T-helper 1 cell treated with Interleukin-12 subunit alpha and Interleukin-12 subunit beta and Interleukin-4 antibody, amounts not matched to agents 30 μg/mL and 1 μg/mL, for 36 hours (primary cell): Measurements from ENCODE around the gene FLOT1.
"Not testable (repeated sequence)": the region's sequence is repeated elsewhere in the genome, so short reads cannot be mapped to it uniquely, and the experiment has no call there.

Source experiments
- H3K27ac Mint-ChIP-seq: one replicate; pipeline ENCODE4 v1.8.0; 2021; ENCODE audit warnings: mild to moderate bottlenecking, mixed read lengths
- H3K27me3 Mint-ChIP-seq: one replicate; pipeline ENCODE4 v1.8.0; 2021; ENCODE audit warnings: low read depth, mixed read lengths
- H3K36me3 Mint-ChIP-seq: one replicate; pipeline ENCODE4 v1.8.0; 2021; ENCODE audit warnings: low read depth, mixed read lengths
- H3K4me1 Mint-ChIP-seq: one replicate; pipeline ENCODE4 v1.8.0; 2021; ENCODE audit warnings: low read depth, mixed read lengths
- H3K4me3 Mint-ChIP-seq: one replicate; pipeline ENCODE4 v1.8.0; 2021; ENCODE audit warnings: mild to moderate bottlenecking, moderate library complexity, mixed read lengths
- H3K9me3 Mint-ChIP-seq: one replicate; pipeline ENCODE4 v1.8.0; 2021; ENCODE audit warnings: mixed read lengths

Gene FLOT1

DNA sequence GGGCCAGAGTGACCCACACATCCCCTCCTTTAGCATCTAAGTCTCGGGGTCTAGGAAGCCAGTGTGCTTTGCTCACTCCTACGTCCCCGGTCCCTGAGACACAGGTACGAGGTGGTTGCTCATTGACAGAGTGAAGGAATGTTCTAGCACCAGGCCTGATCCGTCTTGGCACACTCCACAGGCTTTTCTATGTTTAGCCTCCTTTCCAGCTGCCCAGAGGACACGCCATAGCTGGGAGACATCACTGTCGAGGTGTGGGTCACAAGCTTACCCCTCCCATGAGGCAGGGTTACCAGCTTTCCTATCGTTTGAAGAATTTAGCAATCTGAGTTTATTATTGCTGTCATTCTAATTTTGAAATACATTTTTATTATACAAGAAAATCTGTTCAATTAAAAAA is 32.2 kb upstream of the FLOT1 start:
- no peaks in the 10 kb centered on the region for H3K9me3 Mint-ChIP-seq
- peaks cover 4% of the 10 kb centered on the region for H3K36me3 Mint-ChIP-seq
- H3K4me1 Mint-ChIP-seq: peaks cover 47% of the 10 kb centered on the region
- H3K27ac Mint-ChIP-seq: no peak overlapping the region
- no peaks in the 10 kb centered on the region for H3K27me3 Mint-ChIP-seq
- no peak overlapping the region for H3K4me3 Mint-ChIP-seq

DNA sequence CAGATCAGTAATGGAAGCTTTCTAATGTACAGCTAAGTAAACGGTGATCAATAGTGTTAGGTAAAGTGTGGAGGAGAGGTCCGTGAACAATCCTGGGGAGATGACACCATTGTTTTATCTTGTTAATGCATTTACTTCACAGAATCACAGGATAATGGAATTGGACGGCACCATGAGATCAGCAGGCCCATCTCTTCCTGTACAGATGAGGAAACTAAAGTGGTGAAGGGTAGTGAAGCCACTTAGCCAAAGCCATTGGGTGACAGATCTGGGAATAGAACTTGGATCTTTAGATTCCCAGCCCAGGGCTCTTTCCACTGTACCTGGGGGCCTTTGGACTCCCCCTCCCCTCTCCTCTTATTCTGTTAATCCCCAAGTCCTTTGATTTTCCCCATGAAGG is 28.1 kb upstream of the FLOT1 start:
- no peak overlapping the region for H3K4me3 Mint-ChIP-seq
- no peak overlapping the region for H3K27ac Mint-ChIP-seq
- no peaks in the 10 kb centered on the region for H3K27me3 Mint-ChIP-seq
- H3K4me1 Mint-ChIP-seq: peaks cover 57% of the 10 kb centered on the region
- peaks cover 4% of the 10 kb centered on the region for H3K36me3 Mint-ChIP-seq
- no peaks in the 10 kb centered on the region for H3K9me3 Mint-ChIP-seq

- Mint-ChIP-seq H3K9me3 (no peaks in the 10 kb centered on the region), H3K27ac (peak overlapping the region; percentile 87), H3K36me3 (peaks cover 4% of the 10 kb centered on the region), H3K4me1 (peaks cover 58% of the 10 kb centered on the region), H3K4me3 (peak overlapping the region; percentile 65), H3K27me3 (no peaks in the 10 kb centered on the region)
These were observed 27.5 kb upstream of the FLOT1 start for GRCh38 chr6:30769853-30770524.

DNA sequence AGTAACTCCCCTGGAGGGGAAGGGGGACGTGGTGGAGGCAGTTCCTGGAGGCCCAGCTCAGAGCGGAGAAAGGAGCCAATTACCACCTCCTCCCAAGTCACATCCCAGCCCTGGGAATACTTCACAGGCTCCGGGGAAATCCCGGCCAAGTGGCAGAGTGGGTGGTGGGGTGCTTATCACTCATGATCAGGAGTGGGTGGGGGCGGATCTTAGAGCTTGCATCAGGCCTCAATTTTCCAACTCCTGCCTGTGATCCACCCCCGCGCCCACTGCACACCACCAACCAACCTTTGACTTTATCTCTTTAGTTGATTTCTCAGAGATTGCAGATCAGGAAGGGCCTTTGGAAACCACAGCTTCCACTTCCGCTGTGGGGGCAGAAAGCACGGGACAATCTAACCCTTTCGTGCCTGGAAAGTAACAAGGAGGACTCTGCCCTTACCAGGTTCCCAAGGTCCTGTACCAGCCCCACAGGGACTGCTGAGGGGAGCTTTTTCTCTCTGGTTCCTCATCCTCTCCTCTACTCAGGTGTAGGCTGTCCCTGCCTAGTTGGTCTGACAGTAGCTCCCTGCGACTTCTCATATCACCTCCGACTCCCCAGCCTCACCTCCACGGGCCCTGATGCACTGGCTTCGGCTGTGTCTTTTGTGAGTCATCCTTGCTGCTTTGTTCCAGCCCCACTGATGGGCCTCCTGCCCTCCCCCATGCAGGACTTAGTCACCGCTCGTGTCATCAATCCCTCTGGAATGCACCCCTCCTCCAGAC is 26.8 kb upstream of the FLOT1 start:
- peak overlapping the region; percentile 87 for H3K27ac Mint-ChIP-seq
- peak overlapping the region; percentile 65 for H3K4me3 Mint-ChIP-seq
- peaks cover 61% of the 10 kb centered on the region for H3K4me1 Mint-ChIP-seq

GRCh38 chr6:30768634-30769087 is 26.2 kb upstream of the FLOT1 start:
- H3K9me3 Mint-ChIP-seq: no peaks in the 10 kb centered on the region
- no peaks in the 10 kb centered on the region for H3K27me3 Mint-ChIP-seq
- H3K36me3 Mint-ChIP-seq: peaks cover 4% of the 10 kb centered on the region
- peak overlapping the region; percentile 87 for H3K27ac Mint-ChIP-seq
- peak overlapping the region; percentile 57 for H3K4me3 Mint-ChIP-seq
- H3K4me1 Mint-ChIP-seq: peaks cover 65% of the 10 kb centered on the region

More for the DNA sequence above, 26.8 kb upstream of the FLOT1 start:
- peaks cover 4% of the 10 kb centered on the region for H3K36me3 Mint-ChIP-seq
- no peaks in the 10 kb centered on the region for H3K9me3 Mint-ChIP-seq
- H3K27me3 Mint-ChIP-seq: no peaks in the 10 kb centered on the region

GRCh38 chr6:30767944-30768301 is 25.4 kb upstream of the FLOT1 start:
- H3K4me3 Mint-ChIP-seq: no peak overlapping the region
- H3K4me1 Mint-ChIP-seq: peaks cover 68% of the 10 kb centered on the region
- peaks cover 4% of the 10 kb centered on the region for H3K36me3 Mint-ChIP-seq
- H3K27ac Mint-ChIP-seq: peak overlapping the region; percentile 13
- no peaks in the 10 kb centered on the region for H3K27me3 Mint-ChIP-seq
- no peaks in the 10 kb centered on the region for H3K9me3 Mint-ChIP-seq

GRCh38 chr6:30767158-30767943 is 24.9 kb upstream of the FLOT1 start:
- Mint-ChIP-seq H3K36me3 (peaks cover 4% of the 10 kb centered on the region), H3K4me1 (peaks cover 63% of the 10 kb centered on the region), H3K4me3 (no peak overlapping the region), H3K9me3 (no peaks in the 10 kb centered on the region), H3K27ac (peak overlapping the region; percentile 72), H3K27me3 (no peaks in the 10 kb centered on the region)

DNA sequence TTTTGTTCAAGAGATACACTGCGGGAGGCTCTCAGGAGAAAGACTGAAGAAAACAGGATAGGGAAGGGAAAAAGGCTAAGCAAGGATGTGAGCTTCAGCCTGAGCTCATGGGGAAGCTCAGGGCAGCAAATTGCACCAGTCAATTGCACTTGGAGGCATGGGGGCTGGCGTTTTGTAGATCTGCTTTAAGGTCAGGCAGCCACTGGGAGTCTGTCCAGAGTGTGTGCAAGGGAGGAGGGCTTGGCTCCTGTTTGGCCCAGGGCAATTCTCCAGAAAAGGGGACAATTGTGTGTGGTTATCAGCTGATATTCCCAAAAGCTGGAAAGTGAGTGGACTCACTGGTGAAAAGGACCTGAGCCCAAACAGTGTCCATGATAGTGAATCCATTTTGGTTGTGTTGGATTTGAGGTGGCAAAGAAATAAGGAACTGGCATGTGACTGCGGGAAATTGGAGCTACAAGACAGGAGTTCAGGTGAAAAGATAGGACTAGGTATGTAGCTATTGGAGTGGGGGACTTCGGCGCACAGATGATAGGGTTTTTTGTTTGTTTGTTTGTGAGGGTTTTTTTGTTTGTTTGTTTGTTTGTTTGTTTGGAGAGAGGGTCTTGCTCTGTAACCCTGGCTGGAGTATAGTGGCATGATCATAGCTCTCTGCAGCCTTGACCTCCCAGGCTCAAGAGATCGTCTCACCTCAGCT is 24.1 kb upstream of the FLOT1 start:
- no peak overlapping the region for H3K4me3 Mint-ChIP-seq

GRCh38 chr6:30765495-30765894 is 23.0 kb upstream of the FLOT1 start:
- H3K9me3 Mint-ChIP-seq, H3K4me3 Mint-ChIP-seq, H3K36me3 Mint-ChIP-seq, H3K27me3 Mint-ChIP-seq, H3K27ac Mint-ChIP-seq: not testable (repeated sequence)
- peaks cover 56% of the 10 kb centered on the region for H3K4me1 Mint-ChIP-seq

More for the DNA sequence above, 24.1 kb upstream of the FLOT1 start:
- no peaks in the 10 kb centered on the region for H3K9me3 Mint-ChIP-seq
- peaks cover 3% of the 10 kb centered on the region for H3K36me3 Mint-ChIP-seq
- H3K4me1 Mint-ChIP-seq: peaks cover 60% of the 10 kb centered on the region
- H3K27ac Mint-ChIP-seq: no peak overlapping the region
- no peaks in the 10 kb centered on the region for H3K27me3 Mint-ChIP-seq

DNA sequence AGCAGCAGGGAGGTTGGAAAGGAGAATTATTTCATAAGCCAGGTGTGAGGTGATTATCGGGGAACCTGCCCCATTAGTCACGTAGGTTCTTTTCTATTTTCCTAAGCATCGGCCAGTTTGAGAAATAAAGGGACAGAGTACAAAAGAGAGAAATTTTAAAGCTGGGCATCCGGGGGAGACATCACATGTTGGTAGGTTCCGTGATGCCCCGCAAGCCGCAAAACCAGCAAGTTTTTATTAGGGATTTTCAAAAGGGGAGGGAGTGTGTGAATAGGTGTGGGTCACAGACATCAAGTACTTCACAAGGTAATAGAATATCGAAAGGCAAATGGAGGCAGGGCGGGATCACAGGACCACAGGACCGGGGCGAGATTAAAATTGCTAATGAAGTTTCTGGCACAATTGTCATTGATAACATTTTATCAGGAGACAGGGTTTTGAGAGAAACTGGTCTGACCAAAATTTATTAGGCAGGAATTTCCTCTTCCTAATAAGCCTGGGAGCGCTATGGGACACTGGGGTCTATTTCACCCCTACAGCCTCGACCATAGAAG is 22.1 kb upstream of the FLOT1 start:
- not testable (repeated sequence) for H3K4me3 Mint-ChIP-seq, H3K36me3 Mint-ChIP-seq, H3K9me3 Mint-ChIP-seq, H3K27me3 Mint-ChIP-seq, H3K27ac Mint-ChIP-seq
- peaks cover 48% of the 10 kb centered on the region for H3K4me1 Mint-ChIP-seq

DNA sequence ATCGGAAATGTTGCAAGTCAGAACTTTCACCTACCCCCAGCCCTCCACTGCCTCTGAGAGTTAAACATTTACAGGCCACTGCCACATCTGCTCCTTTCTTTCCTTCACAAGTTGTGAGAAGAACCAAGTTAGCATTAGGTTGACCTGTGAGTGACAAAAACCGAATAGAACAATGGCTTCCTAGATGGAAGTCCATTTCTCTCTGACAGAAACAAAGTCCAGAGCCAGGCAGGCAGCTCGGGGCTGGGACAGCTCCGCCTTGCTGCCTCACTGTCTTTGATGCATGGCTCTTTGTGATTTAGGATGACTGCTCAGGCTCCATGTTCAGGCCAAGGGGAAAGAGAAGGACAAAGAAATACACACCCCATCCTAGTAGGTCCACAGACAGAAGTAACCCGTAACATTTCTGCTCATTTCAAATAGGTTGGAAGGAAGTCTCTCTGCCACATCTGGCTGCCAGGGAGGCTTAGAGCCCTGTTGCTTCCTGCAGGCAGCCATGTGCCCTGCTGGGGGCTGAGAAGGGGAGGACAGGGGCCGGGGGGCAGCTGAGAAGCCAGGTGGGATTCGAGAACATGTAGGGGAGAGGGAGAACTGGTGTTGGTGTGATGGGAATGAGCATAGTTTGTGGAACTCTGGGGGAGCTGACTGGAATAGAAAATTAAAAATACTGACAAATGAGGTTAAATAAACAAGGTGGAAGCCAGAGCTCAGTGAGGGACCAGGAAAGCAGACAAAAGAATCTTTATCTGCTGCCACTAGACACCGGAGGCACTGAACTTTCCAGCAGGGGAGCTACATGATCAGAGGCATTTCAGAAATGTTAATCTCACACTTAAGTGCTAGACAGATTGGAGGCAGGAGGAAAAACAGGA is 21.4 kb upstream of the FLOT1 start:
- Mint-ChIP-seq H3K36me3 (no peaks in the 10 kb centered on the region), H3K27ac (peak overlapping the region; percentile 34), H3K4me1 (peaks cover 44% of the 10 kb centered on the region), H3K27me3 (no peaks in the 10 kb centered on the region), H3K4me3 (no peak overlapping the region), H3K9me3 (no peaks in the 10 kb centered on the region)

GRCh38 chr6:30763155-30763617 is 20.7 kb upstream of the FLOT1 start:
- Mint-ChIP-seq H3K36me3 (no peaks in the 10 kb centered on the region), H3K27me3 (no peaks in the 10 kb centered on the region), H3K4me1 (peaks cover 37% of the 10 kb centered on the region), H3K4me3 (no peak overlapping the region), H3K9me3 (no peaks in the 10 kb centered on the region), H3K27ac (no peak overlapping the region)

GRCh38 chr6:30761791-30762429 is 19.4 kb upstream of the FLOT1 start:
- Mint-ChIP-seq H3K4me1 (peaks cover 30% of the 10 kb centered on the region), H3K9me3 (no peaks in the 10 kb centered on the region), H3K4me3 (no peak overlapping the region), H3K36me3 (no peaks in the 10 kb centered on the region), H3K27me3 (no peaks in the 10 kb centered on the region), H3K27ac (no peak overlapping the region)
